Measurements from ENCODE around the gene MGAT3.

Gene MGAT3

GRCh38 chr22:39452740-39453040 lies 4.1 kb upstream of the MGAT3 start:
- no peak for DNase-seq

GRCh38 chr22:39453765-39454378 lies 2.9 kb upstream of the MGAT3 start:
- no peak for DNase-seq

GRCh38 chr22:39454385-39454871 lies 2.4 kb upstream of the MGAT3 start:
- DNase-seq: no peak

- no peak for DNase-seq
Observed at GRCh38 chr22:39457198-39457555, 365 bp downstream of the MGAT3 start.

- no peak for DNase-seq
Observed at GRCh38 chr22:39457556-39458443, 988 bp downstream of the MGAT3 start.

- no peak for DNase-seq
Observed at GRCh38 chr22:39458444-39459083, 1.8 kb downstream of the MGAT3 start.

- no peak for DNase-seq
Observed at GRCh38 chr22:39459681-39460080, 2.9 kb downstream of the MGAT3 start.

GRCh38 chr22:39462443-39463221 lies 5.8 kb downstream of the MGAT3 start:
- no peak for DNase-seq

GRCh38 chr22:39463277-39463676 lies 6.5 kb downstream of the MGAT3 start:
- no peak for DNase-seq

GRCh38 chr22:39463931-39464390 lies 7.1 kb downstream of the MGAT3 start:
- no peak for DNase-seq

GRCh38 chr22:39466228-39467006 lies 9.6 kb downstream of the MGAT3 start:
- no peak for DNase-seq

GRCh38 chr22:39467390-39467895 lies 10.6 kb downstream of the MGAT3 start:
- no peak for DNase-seq

- DNase-seq: no peak
Observed at GRCh38 chr22:39468487-39469325, 11.9 kb downstream of the MGAT3 start.

GRCh38 chr22:39469326-39469680 lies 12.5 kb downstream of the MGAT3 start:
- DNase-seq: no peak

- DNase-seq: no peak
Observed at GRCh38 chr22:39469681-39470450, 13.1 kb downstream of the MGAT3 start.

GRCh38 chr22:39470451-39471291 lies 13.9 kb downstream of the MGAT3 start:
- no peak for DNase-seq

- no peak for DNase-seq
Observed at GRCh38 chr22:39471381-39472141, 14.7 kb downstream of the MGAT3 start.
